ENCODE data around the gene SV2B.
"Not testable (repeated sequence)": the region's sequence is repeated elsewhere in the genome, so short reads cannot be mapped to it uniquely, and the experiment has no call there.

Gene SV2B

GRCh38 chr15:91342097-91342496 lies 242.0 kb downstream of the SV2B start:
- no peak for TF ChIP-seq CTCF (IDR thresholded peaks at IDR 0.05; ENCODE audit: low read depth, low read length)
- Histone ChIP-seq H3K27me3 (ENCODE audit: insufficient read depth, low read depth, severe bottlenecking) (peaks cover 53% of the 10 kb centered on the region), H3K27ac (no peak overlapping the region), H3K4me3 (ENCODE audit: low read depth, low read length) (no peak overlapping the region), H3K36me3 (no peaks in the 10 kb centered on the region), H3K9me3 (ENCODE audit: severe bottlenecking) (peaks cover 2% of the 10 kb centered on the region)
- no peak for DNase-seq

GRCh38 chr15:91344912-91345311 lies 244.9 kb downstream of the SV2B start:
- not testable (repeated sequence) for H3K4me3 ChIP-seq (ENCODE audit: low read depth, low read length); H3K27ac ChIP-seq; H3K36me3 ChIP-seq; DNase-seq; H3K9me3 ChIP-seq (ENCODE audit: severe bottlenecking)
- peaks cover 59% of the 10 kb centered on the region for H3K27me3 ChIP-seq (ENCODE audit: insufficient read depth, low read depth, severe bottlenecking)

- no peak overlapping the region for H3K27ac ChIP-seq
- H3K9me3 ChIP-seq (ENCODE audit: severe bottlenecking): peaks cover 2% of the 10 kb centered on the region
- TF ChIP-seq CTCF (IDR thresholded peaks at IDR 0.05; ENCODE audit: low read depth, low read length): no peak
- DNase-seq: no peak
- H3K36me3 ChIP-seq: no peaks in the 10 kb centered on the region
- no peak overlapping the region for H3K4me3 ChIP-seq (ENCODE audit: low read depth, low read length)
- H3K27me3 ChIP-seq (ENCODE audit: insufficient read depth, low read depth, severe bottlenecking): peaks cover 53% of the 10 kb centered on the region
These were observed 245.7 kb downstream of the SV2B start for GRCh38 chr15:91345736-91346135.

- TF ChIP-seq CTCF (IDR thresholded peaks at IDR 0.05; ENCODE audit: low read depth, low read length): no peak
- Histone ChIP-seq H3K27ac (no peak overlapping the region), H3K9me3 (ENCODE audit: severe bottlenecking) (peaks cover 2% of the 10 kb centered on the region), H3K4me3 (ENCODE audit: low read depth, low read length) (no peak overlapping the region), H3K36me3 (no peaks in the 10 kb centered on the region), H3K27me3 (ENCODE audit: insufficient read depth, low read depth, severe bottlenecking) (peaks cover 54% of the 10 kb centered on the region)
- DNase-seq: no peak
These were observed 246.2 kb downstream of the SV2B start for GRCh38 chr15:91346259-91346658.

GRCh38 chr15:91348752-91349500 lies 248.9 kb downstream of the SV2B start:
- Histone ChIP-seq H3K27me3 (ENCODE audit: insufficient read depth, low read depth, severe bottlenecking) (peaks cover 63% of the 10 kb centered on the region), H3K27ac (no peak overlapping the region), H3K9me3 (ENCODE audit: severe bottlenecking) (no peaks in the 10 kb centered on the region), H3K4me3 (ENCODE audit: low read depth, low read length) (no peak overlapping the region), H3K36me3 (no peaks in the 10 kb centered on the region)
- no peak for DNase-seq
- TF ChIP-seq CTCF (IDR thresholded peaks at IDR 0.05; ENCODE audit: low read depth, low read length): no peak

All from WERI-Rb-1 (cell line).